Psoas muscle (tissue), 8 donors: Measurements from ENCODE around the gene OGT. TPM values are rescaled to one million over a fixed set of nuclear protein-coding genes. Genes with fewer than 3 reads are reported as not detected.
"Not testable (repeated sequence)": the region's sequence is repeated elsewhere in the genome, so short reads cannot be mapped to it uniquely, and the experiment has no call there.

ENCODE experiments used
- ATAC-seq, 4 donors: fragments of 200-7000 bp; cut with Tn5 transposase; one replicate each; pipeline ENCODE4 v1.9.1; 2020; ENCODE audit warnings: moderate library complexity in 3 of 4, mild to moderate bottlenecking in 2 of 4
- DNase-seq, 2 donors: peaks; one replicate each; pipeline ENCODE4 v3.0.0-alpha.2; 2020
- H3K27ac ChIP-seq: fragments of 200-600 bp; one replicate; pipeline ENCODE4 v1.8.0; 2022
- H3K27me3 ChIP-seq, 3 donors: fragments of 200-600 bp in 1 of 3; one replicate each; pipeline versions ENCODE4 v1.6.1 to v1.8.0; 2013 to 2022; ENCODE audit warnings: low read length in 2 of 3, mild to moderate bottlenecking in 2 of 3, moderate library complexity in 1 of 3; ENCODE audit not compliant: insufficient read depth in 3 of 3
- H3K36me3 ChIP-seq, 2 donors: fragments of 200-600 bp in 1 of 2; one replicate each; pipeline versions ENCODE4 v1.6.1 to v1.8.0; 2013 to 2022; ENCODE audit warnings: low read depth in 1 of 2, mild to moderate bottlenecking in 1 of 2, moderate library complexity in 1 of 2; ENCODE audit not compliant: insufficient read depth in 1 of 2
- H3K4me1 ChIP-seq: fragments of 200-600 bp; one replicate; pipeline ENCODE4 v1.8.0; 2022
- H3K4me3 ChIP-seq: fragments of 200-600 bp; one replicate; pipeline ENCODE4 v1.8.0; 2022; ENCODE audit warnings: mild to moderate bottlenecking
- H3K9me3 ChIP-seq: fragments of 200-600 bp; one replicate; pipeline ENCODE4 v1.8.0; 2022
- WGBS, 3 donors: extraction: QIAGEN DNeasy Blood & Tissue Kit; methylation state at CpG; one replicate each; pipeline versions ENCODE4 v1.1.6 to v1.1.7; 2013; 5-methylcytosine and 5-hydroxymethylcytosine counted together
- intact Hi-C, 2 donors: fragments of 100-400 bp; cut with DNase I; formaldehyde crosslinking; loops; one replicate each; pipeline versions ENCODE4 v1.11.0 to v1.14.2; 2022
- polyA plus RNA-seq, 3 donors: library from polyadenylated mRNA; stranded (reverse); fragments of 200-250 nt; gene quantifications; one replicate each; pipeline ENCODE4 v1.2.3, GENCODE V29; 2013
- total RNA-seq, 4 donors: library from RNA; stranded (reverse); fragmentation: NEBNext Ultra II Directional in 2 of 4; extraction: Animal tissue kit (Norgen Biotek cat#: 25700) in 2 of 4; gene quantifications; one replicate each; pipeline versions ENCODE4 v1.2.1 to v1.2.4, GENCODE V29; 2021 to 2023
- TF ChIP-seq, protein P1 (sequence below): fragments of 200-600 bp; IDR thresholded peaks from one replicate; pipeline ENCODE4 v1.8.0; 2022; ENCODE audit warnings: antibody characterized with exemption
- donor health status: healthy with polysubstance abuse.
- donor health status: DM: no; HTN: no; CAD: no; lungs with moderate emphysema.
- donor health status: Bipolar disorder and iron deficiency.
- donor health status: healthy.
- donor health status: DM: yes; HTN: yes; CAD: no.
- donor health status: DM: no; HTN: no; CAD: no.
- donor health status: DM: no; HTN: no; CAD: no.
- donor health status: DM: yes; HTN: yes; CAD: no.

The OGT gene
- total and polyA plus RNA-seq, 7 donors = 17.2 to 64.1 (median 45.5) TPM

DNA sequence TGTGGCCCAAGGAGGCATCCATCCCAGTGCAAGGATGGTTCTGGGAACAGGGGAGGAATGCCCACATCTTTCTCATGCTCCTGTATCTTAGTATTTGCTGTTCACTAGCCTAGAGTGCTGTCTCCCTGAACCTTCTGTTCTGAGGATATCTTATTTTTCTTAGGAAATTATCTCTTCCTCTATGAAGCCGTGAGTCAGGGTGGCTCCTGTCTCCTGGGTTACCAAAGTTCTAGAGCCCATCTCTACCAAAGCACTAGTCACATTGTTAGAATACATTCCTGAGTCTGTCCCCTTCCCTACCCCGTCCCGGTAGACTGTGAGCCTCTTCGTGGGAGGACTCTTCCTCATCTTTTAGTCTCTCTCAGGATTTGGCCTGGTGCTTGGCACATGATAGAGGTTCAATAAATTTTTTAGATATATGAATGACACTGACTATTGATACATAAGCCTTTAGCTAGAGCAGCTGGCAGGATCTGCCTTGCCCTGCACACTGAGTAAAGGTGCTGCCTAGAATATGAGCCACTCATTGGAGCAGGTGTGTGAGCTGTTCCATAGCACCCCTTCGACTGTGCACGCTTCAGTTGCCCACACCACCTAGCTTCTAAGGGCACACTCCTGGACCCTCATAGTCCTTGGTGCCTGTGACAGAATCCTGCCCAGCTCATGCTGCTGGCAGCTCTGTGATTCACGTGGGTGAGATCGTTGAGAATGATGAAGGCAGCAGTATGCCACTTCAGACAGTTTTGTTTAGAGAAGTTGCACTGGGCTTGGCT lies 72.1 kb downstream of the OGT start:
- Histone ChIP-seq H3K9me3 (peaks cover 10% of the 10 kb centered on the region), H3K4me3 (no peak overlapping the region), H3K4me1 (peaks cover 4% of the 10 kb centered on the region), H3K27ac (no peak overlapping the region), H3K36me3 (peaks cover 0 to 63% of the 10 kb centered on the region in 2 donors), H3K27me3 (no peaks in the 10 kb centered on the region)
- DNase-seq = no peak
- peak in 1 of 4 donors; percentile 11 for ATAC-seq
- TF ChIP-seq, protein P1, sequence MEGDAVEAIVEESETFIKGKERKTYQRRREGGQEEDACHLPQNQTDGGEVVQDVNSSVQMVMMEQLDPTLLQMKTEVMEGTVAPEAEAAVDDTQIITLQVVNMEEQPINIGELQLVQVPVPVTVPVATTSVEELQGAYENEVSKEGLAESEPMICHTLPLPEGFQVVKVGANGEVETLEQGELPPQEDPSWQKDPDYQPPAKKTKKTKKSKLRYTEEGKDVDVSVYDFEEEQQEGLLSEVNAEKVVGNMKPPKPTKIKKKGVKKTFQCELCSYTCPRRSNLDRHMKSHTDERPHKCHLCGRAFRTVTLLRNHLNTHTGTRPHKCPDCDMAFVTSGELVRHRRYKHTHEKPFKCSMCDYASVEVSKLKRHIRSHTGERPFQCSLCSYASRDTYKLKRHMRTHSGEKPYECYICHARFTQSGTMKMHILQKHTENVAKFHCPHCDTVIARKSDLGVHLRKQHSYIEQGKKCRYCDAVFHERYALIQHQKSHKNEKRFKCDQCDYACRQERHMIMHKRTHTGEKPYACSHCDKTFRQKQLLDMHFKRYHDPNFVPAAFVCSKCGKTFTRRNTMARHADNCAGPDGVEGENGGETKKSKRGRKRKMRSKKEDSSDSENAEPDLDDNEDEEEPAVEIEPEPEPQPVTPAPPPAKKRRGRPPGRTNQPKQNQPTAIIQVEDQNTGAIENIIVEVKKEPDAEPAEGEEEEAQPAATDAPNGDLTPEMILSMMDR = no peak
- WGBS, 3 donors = 83 to 97% (median 92%) methylated on average over 7 to 8 of the region's 8 CpGs
- intact Hi-C loops = no loop called here

DNA sequence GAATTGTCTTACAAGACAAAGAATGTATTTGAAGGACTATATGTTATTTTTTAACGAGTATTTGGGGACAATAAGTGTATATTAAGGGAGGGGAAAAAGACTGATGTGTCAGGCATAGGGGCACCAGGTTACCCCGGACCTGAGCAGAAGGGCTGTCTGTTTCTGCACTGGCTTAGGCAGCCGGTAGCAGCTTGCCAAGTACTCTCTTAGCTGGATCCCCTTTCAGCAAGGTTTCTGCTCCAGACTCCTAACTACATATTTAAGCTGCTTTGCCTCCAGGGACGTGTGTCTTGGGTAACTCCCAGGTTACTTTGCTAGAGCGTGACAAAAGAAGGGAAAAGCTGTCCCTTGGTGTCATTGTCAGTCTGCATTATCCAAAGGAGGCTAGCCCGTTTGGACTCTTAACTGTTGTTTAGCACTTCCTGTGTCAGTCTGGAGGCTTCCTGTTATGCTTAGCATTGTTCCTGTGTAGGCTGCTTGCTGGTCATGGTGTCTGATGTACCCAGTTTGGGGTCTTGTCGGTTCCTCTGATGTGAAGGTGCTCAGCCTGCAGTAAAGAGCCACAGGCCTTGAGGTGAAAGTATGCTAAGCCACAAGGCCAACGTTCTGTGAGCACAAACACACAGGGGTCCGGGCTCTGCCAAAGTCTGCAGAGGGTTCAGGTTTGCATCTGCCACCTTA lies 73.8 kb downstream of the OGT start:
- TF ChIP-seq, protein P1 = no peak
- ATAC-seq (peak in 3 of 4 donors; percentile 51 to 73 (median 60)), DNase-seq (no peak)
- Histone ChIP-seq H3K36me3 (peaks cover 0 to 64% of the 10 kb centered on the region in 2 donors), H3K27ac (no peak overlapping the region), H3K27me3 (no peaks in the 10 kb centered on the region), H3K4me3 (no peak overlapping the region), H3K4me1 (peaks cover 4% of the 10 kb centered on the region), H3K9me3 (peaks cover 10% of the 10 kb centered on the region)
- intact Hi-C loops = no loop called here
- WGBS, 3 donors = 28 to 32% (median 31%) methylated on average over 8 to 9 of the region's 9 CpGs

DNA sequence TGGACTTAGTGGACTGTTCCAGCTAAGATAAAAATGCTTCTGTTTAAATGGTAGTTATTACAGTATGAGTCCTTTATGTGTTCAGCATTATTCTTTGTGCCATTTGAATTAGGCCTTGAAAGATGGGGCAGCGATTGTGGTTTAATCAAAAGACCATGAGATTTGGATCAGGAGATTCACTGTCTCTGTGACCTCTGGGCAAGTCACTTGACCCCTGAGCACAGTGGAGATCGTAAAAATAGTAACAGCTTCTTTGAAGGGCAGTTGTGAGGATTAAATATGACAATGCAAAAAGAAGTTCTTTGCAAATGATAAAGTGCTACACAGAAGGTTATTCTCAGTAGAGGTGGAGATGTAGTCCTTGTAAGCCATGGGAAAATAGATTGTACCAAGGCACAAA lies 74.6 kb downstream of the OGT start:
- intact Hi-C loops = no loop called here
- 26 to 42% (median 42%) methylated on average over 2 of the region's 2 CpGs for WGBS, 3 donors
- Histone ChIP-seq H3K9me3 (peaks cover 8% of the 10 kb centered on the region), H3K4me3 (no peak overlapping the region), H3K4me1 (peaks cover 4% of the 10 kb centered on the region), H3K36me3 (peaks cover 0 to 68% of the 10 kb centered on the region in 2 donors), H3K27ac (no peak overlapping the region), H3K27me3 (no peaks in the 10 kb centered on the region)
- ATAC-seq = peak in 3 of 4 donors; percentile 44 to 75 (median 75)
- TF ChIP-seq, protein P1 = no peak
- DNase-seq = no peak

DNA sequence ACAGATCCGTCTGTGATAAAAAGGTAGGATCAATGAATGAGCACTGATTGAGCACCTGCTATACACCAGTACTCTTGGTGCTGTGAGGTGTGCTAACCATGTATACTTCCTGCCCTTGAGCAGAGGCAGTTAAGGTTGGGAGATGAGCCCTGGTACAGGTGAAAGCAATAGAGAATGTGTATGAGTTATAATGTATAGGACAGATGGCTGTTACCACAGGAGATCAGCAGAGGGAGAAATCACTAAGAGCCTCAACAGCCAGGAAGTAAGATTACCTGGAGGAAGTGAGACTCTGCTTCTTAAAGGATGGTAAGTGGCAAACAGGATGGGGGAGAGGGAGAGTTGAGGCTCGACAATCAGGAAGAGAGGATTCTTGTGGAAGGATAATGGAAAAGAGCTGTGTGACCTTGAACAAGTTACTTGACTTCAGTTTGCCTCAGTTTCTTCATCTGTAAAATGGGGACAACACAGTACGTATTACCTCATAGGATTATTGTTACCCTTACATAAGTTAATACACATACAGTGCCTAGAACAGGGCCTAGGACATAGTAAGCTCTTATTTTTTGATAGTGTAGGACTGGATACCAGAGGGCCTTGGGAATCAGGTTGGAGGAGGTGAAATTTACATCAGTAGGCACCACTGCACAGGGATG lies 76.3 kb downstream of the OGT start:
- no peak overlapping the region for H3K4me3 ChIP-seq
- ATAC-seq (no peak), DNase-seq (no peak)
- peaks cover 4% of the 10 kb centered on the region for H3K4me1 ChIP-seq
- intact Hi-C loops = no loop called here
- TF ChIP-seq, protein P1 = no peak
- H3K9me3 ChIP-seq = no peaks in the 10 kb centered on the region
- H3K36me3 ChIP-seq = peaks cover 4 to 66% of the 10 kb centered on the region in 2 donors
- no peak overlapping the region for H3K27ac ChIP-seq
- WGBS, 3 donors = 70 to 98% (median 89%) methylated on average over 3 of the region's 3 CpGs
- no peaks in the 10 kb centered on the region for H3K27me3 ChIP-seq

DNA sequence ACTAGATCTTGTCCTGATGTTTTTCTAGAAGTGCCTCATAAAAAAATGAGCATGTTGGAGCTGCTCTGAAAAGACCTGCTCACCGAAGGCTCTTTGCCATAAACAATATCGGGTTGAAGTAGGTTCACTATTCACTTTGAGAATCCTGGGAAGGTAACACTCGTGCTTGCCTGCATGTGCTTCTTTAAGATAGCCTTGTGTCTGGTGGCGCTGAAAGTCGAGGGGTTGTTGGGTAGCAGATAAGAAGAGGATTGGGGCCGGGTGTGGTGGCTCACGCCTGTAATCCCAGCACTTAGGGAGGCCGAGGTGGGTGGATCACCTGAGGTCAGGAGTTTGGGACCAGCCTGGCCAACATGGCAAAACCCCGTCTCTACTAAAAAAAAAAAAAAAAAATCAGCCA lies 78.8 kb downstream of the OGT start:
- peaks cover 4 to 49% of the 10 kb centered on the region in 2 donors for H3K36me3 ChIP-seq
- H3K27ac ChIP-seq, H3K27me3 ChIP-seq, DNase-seq, H3K9me3 ChIP-seq, H3K4me1 ChIP-seq, ATAC-seq, H3K4me3 ChIP-seq, intact Hi-C loops: not testable (repeated sequence)
- WGBS, 3 donors = 87 to 95% (median 93%) methylated on average over 8 to 9 of the region's 9 CpGs
